SKM-1 treated with dmso at 0.1 percent for 144 hours (cell line): ENCODE data around the gene DACH2.
"Not testable (repeated sequence)": the region's sequence is repeated elsewhere in the genome, so short reads cannot be mapped to it uniquely, and the experiment has no call there.

Source experiments
- DNase-seq: peaks from one replicate; lab custom pipeline; 2025; ENCODE audit not compliant: unreplicated experiment; lab: John Stamatoyannopoulos, UW

Gene DACH2

DNA sequence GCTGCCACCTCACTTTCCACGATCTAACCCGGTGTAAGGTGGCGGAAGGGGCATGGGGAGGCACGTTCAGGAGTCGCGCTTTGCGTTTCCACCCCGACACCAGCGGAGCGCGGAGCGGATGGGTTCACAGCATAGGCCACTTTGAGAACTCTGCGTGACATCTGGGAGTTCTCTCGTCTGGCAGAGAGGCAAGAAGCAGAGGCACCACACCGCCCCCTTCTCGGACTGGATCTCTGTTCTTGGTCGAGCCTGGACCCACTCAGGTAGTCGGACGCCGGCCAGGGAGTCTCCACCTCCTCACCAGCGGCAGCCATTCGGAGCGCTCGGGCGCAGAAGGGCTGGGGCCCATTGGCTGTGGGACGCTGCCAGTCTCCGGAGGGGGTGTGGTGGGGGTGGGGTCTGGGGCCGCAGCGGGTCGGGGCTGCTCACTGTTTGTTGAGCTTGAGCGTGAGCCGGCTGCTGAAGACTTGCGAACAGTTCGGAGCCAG is at the start of gene DACH2:
TSS of gene DACH2 (plus strand) at position 428 of the 488 bp plus-strand sequence.
- peak; percentile 53 for DNase-seq

GRCh38 chrX:86102341-86102740 is 45.9 kb upstream of the DACH2 start:
- no peak for DNase-seq

DNA sequence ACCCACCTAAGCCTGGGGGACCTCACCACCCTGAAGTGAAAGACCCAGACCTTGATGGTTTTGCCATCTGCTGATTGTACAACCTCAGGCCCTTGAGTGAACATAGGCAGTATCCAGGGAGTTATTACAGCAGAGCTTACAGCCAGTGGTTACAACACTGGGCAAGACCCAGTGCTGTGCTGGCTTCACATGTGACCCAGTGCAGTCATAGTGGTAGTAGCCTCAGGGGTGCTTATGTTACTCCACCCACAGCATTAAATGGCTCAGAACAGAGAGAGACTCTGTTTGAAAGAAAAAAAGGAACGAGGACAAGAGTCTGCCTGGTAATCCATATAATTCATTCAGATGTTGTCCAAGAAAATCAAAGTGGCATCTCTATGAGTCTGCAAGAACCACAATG is 45.2 kb upstream of the DACH2 start:
- DNase-seq, result no peak

DNA sequence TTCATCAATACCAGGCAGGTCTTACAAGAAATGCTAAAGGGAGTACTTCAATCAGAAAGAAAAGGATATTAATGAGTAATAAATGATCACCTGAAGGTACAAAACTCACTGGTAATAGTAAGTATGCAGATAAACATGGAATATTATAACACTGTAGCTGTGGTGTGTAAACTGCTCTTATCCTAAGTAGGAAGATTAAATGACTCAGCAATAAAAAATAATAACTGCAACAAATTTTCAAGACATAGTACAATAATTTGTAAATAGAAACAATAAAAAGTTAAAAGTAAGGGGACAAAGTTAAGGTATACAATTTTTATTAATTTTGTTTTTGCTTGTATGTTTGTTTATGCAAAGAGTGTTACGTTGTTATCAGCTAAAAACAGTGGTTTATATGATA is 43.7 kb upstream of the DACH2 start:
- DNase-seq, result no peak

DNA sequence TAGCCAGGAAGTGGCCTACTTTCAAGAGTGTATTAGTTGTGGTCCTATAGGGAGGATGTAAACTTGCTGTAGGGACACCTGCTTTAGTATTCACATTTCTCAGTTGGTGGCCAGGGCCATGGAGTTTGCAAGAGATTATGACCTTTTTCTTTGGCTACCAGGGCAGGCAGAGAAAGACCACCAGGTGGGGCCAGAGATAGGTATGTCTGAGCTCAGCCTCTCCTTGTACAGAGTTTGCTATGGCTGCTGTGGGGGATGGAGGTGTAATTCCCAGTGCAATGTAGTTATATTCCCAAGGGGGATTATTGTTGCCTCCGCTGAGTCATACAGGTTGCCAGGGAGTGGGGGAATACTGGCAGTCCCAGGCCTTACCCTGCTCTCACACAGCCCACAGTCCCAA is 26.3 kb upstream of the DACH2 start:
- DNase-seq, result no peak

GRCh38 chrX:86133761-86134160 is 14.5 kb upstream of the DACH2 start:
- DNase-seq, result no peak

DNA sequence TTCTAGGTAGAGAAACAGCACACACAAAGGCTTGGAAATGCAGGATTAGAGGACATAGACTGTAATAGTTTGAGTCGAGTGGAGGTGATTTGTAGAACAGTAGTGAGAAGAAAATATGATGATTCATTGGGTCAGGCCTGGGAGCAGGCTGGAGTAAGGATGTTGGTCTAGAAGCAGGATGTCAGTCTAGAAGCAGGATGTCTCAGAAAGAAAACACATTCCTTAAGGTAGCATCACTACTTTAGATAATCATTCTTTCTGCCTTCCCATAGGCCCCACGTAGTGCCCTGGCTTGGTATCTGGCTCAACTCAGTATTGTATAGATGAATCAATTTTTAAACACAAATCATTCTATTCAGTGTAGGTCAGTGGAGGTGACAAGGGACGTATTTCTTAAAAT is 11.2 kb upstream of the DACH2 start:
- DNase-seq, result no peak

GRCh38 chrX:86141786-86142185 is 6.5 kb upstream of the DACH2 start:
- DNase-seq, result no peak

- no peak for DNase-seq
Observed at GRCh38 chrX:86146102-86146501, 2.1 kb upstream of the DACH2 start.

DNA sequence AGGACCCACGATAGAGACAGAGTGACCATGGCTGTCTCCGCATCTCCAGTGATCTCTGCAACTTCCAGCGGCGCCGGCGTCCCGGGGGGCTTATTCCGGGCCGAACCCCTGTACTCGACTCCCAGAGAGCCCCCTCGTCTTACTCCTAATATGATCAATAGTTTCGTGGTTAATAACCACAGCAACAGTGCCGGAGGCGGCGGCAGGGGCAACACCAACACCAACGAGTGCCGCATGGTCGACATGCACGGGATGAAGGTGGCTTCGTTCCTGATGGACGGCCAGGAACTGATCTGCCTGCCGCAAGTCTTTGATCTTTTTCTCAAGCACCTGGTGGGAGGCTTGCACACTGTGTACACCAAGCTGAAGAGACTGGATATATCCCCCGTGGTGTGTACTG is 343 bp downstream of the DACH2 start:
- DNase-seq, result no peak

GRCh38 chrX:86149119-86149518 is 868 bp downstream of the DACH2 start:
- DNase-seq, result no peak

DNA sequence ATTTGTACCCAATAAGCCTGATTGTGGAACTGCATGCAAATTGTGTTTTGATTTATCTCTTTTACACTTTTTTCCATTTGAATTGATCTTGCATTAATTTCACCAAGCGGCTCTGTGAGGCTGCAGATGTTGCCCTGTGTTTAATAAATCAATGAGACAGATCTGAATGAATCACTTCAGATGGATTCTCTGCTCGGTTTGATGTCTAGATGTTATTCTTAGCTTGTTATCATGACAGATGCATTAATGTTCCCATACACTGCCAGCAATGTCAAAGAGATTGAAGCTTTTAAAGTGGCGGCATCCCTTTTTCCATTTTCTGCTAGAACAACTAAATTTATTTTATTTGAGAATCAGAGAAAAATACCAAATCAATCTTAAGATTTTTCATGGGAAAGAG is 6.3 kb downstream of the DACH2 start:
- DNase-seq, result no peak

- no peak for DNase-seq
Observed at GRCh38 chrX:86171366-86171765, 23.1 kb downstream of the DACH2 start.

- no peak for DNase-seq
Observed at GRCh38 chrX:86178906-86179305, 30.7 kb downstream of the DACH2 start.

- not testable (repeated sequence) for DNase-seq
Observed at GRCh38 chrX:86181325-86181724, 33.1 kb downstream of the DACH2 start.

GRCh38 chrX:86192827-86193226 is 44.6 kb downstream of the DACH2 start:
- DNase-seq, result no peak

- DNase-seq, result no peak
Observed at GRCh38 chrX:86194758-86195157, 46.5 kb downstream of the DACH2 start.

DNA sequence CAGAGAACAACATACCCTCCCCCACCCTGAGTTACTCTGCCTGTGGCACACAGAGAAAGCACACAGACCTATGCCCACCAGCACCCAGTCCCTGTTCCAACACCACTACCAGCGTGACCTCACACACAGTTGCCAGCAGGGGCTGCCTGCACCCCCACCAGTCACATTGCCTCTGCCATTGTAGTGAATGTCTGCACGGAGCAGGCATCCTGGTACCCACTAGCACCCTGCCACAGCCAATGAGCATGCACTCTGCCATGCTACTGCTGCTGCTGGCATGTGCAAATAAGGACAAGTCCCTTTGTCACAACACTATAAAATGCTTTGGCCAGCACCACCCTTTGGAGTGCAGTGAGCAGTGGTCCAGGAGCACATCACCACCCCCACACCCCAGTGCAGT is 47.1 kb downstream of the DACH2 start:
- no peak for DNase-seq

DNA sequence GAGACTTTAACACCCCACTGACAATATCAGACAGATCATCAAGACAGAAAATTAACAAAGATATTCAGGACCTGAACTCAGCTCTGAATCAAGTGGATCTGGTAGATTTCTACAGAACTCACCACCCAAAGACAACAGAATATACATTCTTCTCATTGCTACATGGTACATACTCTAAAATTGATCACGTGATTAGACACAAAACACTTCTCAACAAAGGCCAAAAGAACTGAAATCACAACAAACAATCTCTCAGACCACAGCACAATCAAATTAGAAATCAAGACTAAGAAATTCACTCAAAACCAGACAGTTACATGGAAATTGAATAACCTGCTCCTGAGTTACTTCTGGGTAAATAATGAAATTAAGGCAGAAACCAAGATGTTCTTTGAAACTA is 49.6 kb downstream of the DACH2 start:
- DNase-seq, result no peak

- DNase-seq, result no peak
Observed at GRCh38 chrX:86210772-86211171, 62.5 kb downstream of the DACH2 start.

DNA sequence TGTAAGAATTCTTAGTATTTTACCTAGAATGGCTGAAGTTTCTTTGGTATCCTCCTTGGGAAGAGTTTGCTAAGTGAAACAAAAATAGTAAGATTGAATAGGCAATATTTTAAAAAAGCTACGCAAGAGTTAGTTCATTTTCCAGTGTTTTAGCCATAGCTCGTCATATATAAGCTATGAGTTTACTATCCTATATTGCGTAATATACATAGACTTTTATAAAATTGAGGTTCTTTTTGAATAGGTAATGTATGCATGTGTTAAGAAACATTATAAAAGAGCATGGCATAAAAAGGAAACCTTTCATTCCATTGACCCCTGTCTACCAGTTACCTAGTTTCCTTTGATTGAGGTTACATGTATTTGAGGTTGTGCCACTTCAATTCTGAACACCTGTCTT is 67.0 kb downstream of the DACH2 start:
- DNase-seq, result no peak

DNA sequence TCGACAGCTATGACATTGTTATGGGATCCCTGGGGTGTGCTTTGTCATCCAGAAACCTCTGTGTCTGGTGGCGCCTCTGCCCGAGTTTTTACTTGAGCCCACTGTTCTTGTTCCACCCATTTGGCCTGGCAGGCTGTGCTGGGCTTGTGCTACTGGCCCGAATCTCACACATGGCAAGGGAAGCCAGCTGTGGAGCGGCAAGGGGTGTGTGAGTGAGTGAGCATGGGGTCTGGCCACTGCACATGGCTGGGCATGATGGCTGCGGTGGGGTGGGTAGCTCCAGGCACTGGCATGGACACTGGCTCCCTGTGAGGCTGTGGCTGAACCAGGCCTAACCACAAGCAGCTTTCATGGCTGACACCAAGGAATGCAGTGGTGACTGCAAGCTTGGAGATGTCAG is 89.2 kb downstream of the DACH2 start:
- no peak for DNase-seq

DNA sequence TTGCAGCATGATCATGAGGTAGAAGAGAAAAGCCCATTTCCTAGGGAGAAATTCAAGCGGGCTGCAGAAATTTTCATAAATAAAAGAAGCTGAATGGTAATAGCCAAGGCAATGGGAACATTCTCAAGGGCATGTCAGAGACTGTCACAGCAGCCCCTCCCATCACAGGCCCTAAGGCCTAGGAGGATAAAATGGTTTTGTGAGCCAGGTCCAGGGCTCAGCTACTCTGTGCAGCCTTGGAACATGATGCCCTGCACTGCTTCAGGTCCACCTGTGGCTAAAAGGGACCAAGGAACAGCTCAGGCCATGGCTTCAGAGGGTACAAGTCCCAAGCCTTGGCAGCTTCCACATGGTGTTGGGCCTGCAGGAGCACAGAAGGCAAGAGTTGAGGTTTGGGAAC is 93.3 kb downstream of the DACH2 start:
- no peak for DNase-seq

GRCh38 chrX:86263526-86263925 is 115.3 kb downstream of the DACH2 start:
- no peak for DNase-seq
